CMK (cell line): ENCODE results near the gene SPIB.
"Not testable (repeated sequence)": the region's sequence is repeated elsewhere in the genome, so short reads cannot be mapped to it uniquely, and the experiment has no call there.

Experiments
- DNase-seq: peaks from one replicate; pipeline ENCODE4 v3.0.0-alpha.2; 2010; ENCODE audit warnings: low read depth

Gene SPIB

GRCh38 chr19:50468818-50469217, 50.1 kb downstream of the SPIB start:
- DNase-seq, result no peak

GRCh38 chr19:50473336-50473735, 54.6 kb downstream of the SPIB start:
- not testable (repeated sequence) for DNase-seq

GRCh38 chr19:50475101-50475568, 56.4 kb downstream of the SPIB start:
- no peak for DNase-seq

GRCh38 chr19:50475736-50476223, 57.0 kb downstream of the SPIB start:
- no peak for DNase-seq

- no peak for DNase-seq
Measured at GRCh38 chr19:50476224-50476906, 57.6 kb downstream of the SPIB start, which contains the start of the genes EMC10 and GARIN5A. EMC10 (plus strand) TSS chr19:50476507; CDS start chr19:50476545, 38 bp downstream. GARIN5A (minus strand) TSS chr19:50476848; CDS start chr19:50476388, 460 bp downstream.

GRCh38 chr19:50476907-50477238, 58.1 kb downstream of the SPIB start:
- no peak for DNase-seq

- no peak for DNase-seq
Measured at GRCh38 chr19:50477751-50478515, 59.2 kb downstream of the SPIB start.

GRCh38 chr19:50478901-50479715, 60.4 kb downstream of the SPIB start:
- no peak for DNase-seq

GRCh38 chr19:50479761-50480251, 61.1 kb downstream of the SPIB start:
- DNase-seq, result no peak

GRCh38 chr19:50480281-50481111, 61.8 kb downstream of the SPIB start:
- DNase-seq, result no peak
